NCI-H2227 (cell line): ENCODE results near the gene PCDHB12.
"Not testable (repeated sequence)": the region's sequence is repeated elsewhere in the genome, so short reads cannot be mapped to it uniquely, and the experiment has no call there.

Experiments
- DNase-seq: peaks from one replicate; lab custom pipeline; 2025; ENCODE audit not compliant: unreplicated experiment; lab: John Stamatoyannopoulos, UW

The PCDHB12 gene

GRCh38 chr5:141201646-141202045 is 6.9 kb upstream of the PCDHB12 start:
- DNase-seq = not testable (repeated sequence)

GRCh38 chr5:141210281-141210680 is 1.8 kb downstream of the PCDHB12 start:
- DNase-seq = not testable (repeated sequence)

GRCh38 chr5:141210849-141211248 is 2.3 kb downstream of the PCDHB12 start:
- not testable (repeated sequence) for DNase-seq

GRCh38 chr5:141213656-141214339 is 5.3 kb downstream of the PCDHB12 start, which contains the start of gene PCDHB13:
Gene PCDHB13 (plus strand): TSS chr5:141213919. CDS start chr5:141214124, 205 bp downstream.
- DNase-seq = peak; percentile 60

GRCh38 chr5:141214583-141214982 is 6.1 kb downstream of the PCDHB12 start:
- DNase-seq = not testable (repeated sequence)

- not testable (repeated sequence) for DNase-seq
These were observed 7.0 kb downstream of the PCDHB12 start for GRCh38 chr5:141215504-141215903.

- not testable (repeated sequence) for DNase-seq
These were observed 7.5 kb downstream of the PCDHB12 start for GRCh38 chr5:141216035-141216434.

GRCh38 chr5:141223112-141223783 is 14.7 kb downstream of the PCDHB12 start, which contains the start of gene PCDHB14:
Gene PCDHB14 (plus strand): TSS chr5:141223343. CDS start chr5:141223506, 163 bp downstream.
- peak; percentile 57 for DNase-seq

- not testable (repeated sequence) for DNase-seq
These were observed 16.3 kb downstream of the PCDHB12 start for GRCh38 chr5:141224844-141225243.

GRCh38 chr5:141225421-141225820 is 16.9 kb downstream of the PCDHB12 start:
- DNase-seq = not testable (repeated sequence)

GRCh38 chr5:141234109-141234667 is 25.7 kb downstream of the PCDHB12 start:
- peak; percentile 40 for DNase-seq

- not testable (repeated sequence) for DNase-seq
These were observed 27.4 kb downstream of the PCDHB12 start for GRCh38 chr5:141235922-141236321.

GRCh38 chr5:141236516-141237313 is 28.2 kb downstream of the PCDHB12 start:
- no peak for DNase-seq

- DNase-seq = no peak
These were observed 33.0 kb downstream of the PCDHB12 start for GRCh38 chr5:141241496-141241895.

GRCh38 chr5:141245250-141245717 is 36.8 kb downstream of the PCDHB12 start, which contains the start of gene PCDHB15:
Gene PCDHB15 (plus strand): TSS chr5:141245395. CDS start chr5:141245579, 184 bp downstream.
- peak; percentile 11 for DNase-seq

GRCh38 chr5:141246971-141247370 is 38.5 kb downstream of the PCDHB12 start:
- DNase-seq = not testable (repeated sequence)

GRCh38 chr5:141247434-141247833 is 38.9 kb downstream of the PCDHB12 start:
- DNase-seq = not testable (repeated sequence)

GRCh38 chr5:141250576-141250975 is 42.1 kb downstream of the PCDHB12 start:
- DNase-seq = no peak

GRCh38 chr5:141258464-141258863 is 49.9 kb downstream of the PCDHB12 start:
- no peak for DNase-seq

- DNase-seq = no peak
These were observed 50.4 kb downstream of the PCDHB12 start for GRCh38 chr5:141258948-141259347.
